IMR-90 (cell line): Measurements from ENCODE around the gene CAPN7. TPM values are rescaled to one million over a fixed set of nuclear protein-coding genes. Genes with fewer than 3 reads are reported as not detected.

Experiments
- ATAC-seq: fragments of 200-7000 bp; cut with Tn5 transposase; 2 replicates; pipeline ENCODE4 v1.9.1; 2020; ENCODE audit warnings: low read depth, mild to moderate bottlenecking, moderate library complexity
- BruUV-seq: library from RNA; stranded (reverse); fragments of 400-500 nt; replicated peaks from 2 replicates; lab custom pipeline; 2021; lab: Mats Ljungman, UMichigan
- CTCF ChIA-PET: fragments of 300-600 bp; formaldehyde crosslinking; extraction: SDS; loops from one replicate; lab custom pipeline; 2021; ENCODE audit warnings: antibody characterized with exemption; lab: Yijun Ruan, JAX
- POLR2A ChIA-PET: fragments of 300-600 bp; sonication (Branson Sonifier 250); formaldehyde crosslinking; loops from one replicate; lab custom pipeline; 2022; ENCODE audit warnings: antibody characterized with exemption; ENCODE audit not compliant: unreplicated experiment; lab: Charles Lee
- DNase-seq: peaks from one replicate; pipeline ENCODE4 v3.0.0; 2013
- H2AFZ ChIP-seq: replicated peaks from 2 replicates; pipeline ENCODE3; 2013; ENCODE audit warnings: low read length, mild to moderate bottlenecking; ENCODE audit not compliant: poor library complexity
- H2AK5ac ChIP-seq: 2 replicates; pipeline ENCODE4 v1.6.1; 2013; ENCODE audit warnings: low read depth, low read length, inconsistent platforms
- H2AK9ac ChIP-seq: replicated peaks from 2 replicates; pipeline ENCODE3; 2013; ENCODE audit warnings: mild to moderate bottlenecking, low read depth, low read length, moderate library complexity; ENCODE audit not compliant: poor library complexity
- H2BK120ac ChIP-seq: 2 replicates; pipeline ENCODE4 v1.6.1; 2013; ENCODE audit warnings: low read depth, low read length, inconsistent platforms
- H2BK15ac ChIP-seq: 3 replicates; pipeline ENCODE4 v1.6.1; 2013; ENCODE audit warnings: low read depth, low read length, inconsistent platforms
- H2BK20ac ChIP-seq: 2 replicates; pipeline ENCODE4 v1.6.1; 2013; ENCODE audit warnings: low read depth, mild to moderate bottlenecking, inconsistent platforms, low read length, moderate library complexity
- H2BK5ac ChIP-seq: 2 replicates; pipeline ENCODE4 v1.6.1; 2013; ENCODE audit warnings: mild to moderate bottlenecking, low read depth, low read length, inconsistent platforms; ENCODE audit not compliant: poor library complexity, severe bottlenecking
- H3K14ac ChIP-seq: replicated peaks from 2 replicates; pipeline ENCODE4 v1.6.1; 2013; ENCODE audit warnings: low read depth, low read length, inconsistent platforms
- H3K18ac ChIP-seq: 2 replicates; pipeline ENCODE4 v1.6.1; 2013; ENCODE audit warnings: low read depth, low read length, control low read depth
- H3K23ac ChIP-seq: 2 replicates; pipeline ENCODE4 v1.6.1; 2013; ENCODE audit warnings: low read depth, low read length, inconsistent platforms
- H3K27ac ChIP-seq: 2 replicates; pipeline ENCODE4 v1.5.1; 2013; ENCODE audit warnings: mild to moderate bottlenecking, control low read depth, low read length; ENCODE audit not compliant: insufficient read depth
- H3K27me3 ChIP-seq: 2 replicates; pipeline ENCODE4 v1.6.1; 2013; ENCODE audit warnings: low read length; ENCODE audit not compliant: control insufficient read depth, insufficient read depth
- H3K36me3 ChIP-seq: 2 replicates; pipeline ENCODE4 v1.6.1; 2013; ENCODE audit warnings: low read length, mixed read lengths; ENCODE audit not compliant: control insufficient read depth, insufficient read depth
- H3K4ac ChIP-seq: 2 replicates; pipeline ENCODE4 v1.6.1; 2013; ENCODE audit warnings: low read depth, low read length, inconsistent platforms
- H3K4me1 ChIP-seq: 2 replicates; pipeline ENCODE4 v1.6.1; 2013; ENCODE audit warnings: low read length, mixed read lengths; ENCODE audit not compliant: control insufficient read depth, insufficient read depth
- H3K4me2 ChIP-seq: 2 replicates; pipeline ENCODE4 v1.6.1; 2013; ENCODE audit warnings: low read depth, mild to moderate bottlenecking, control low read depth, low read length, moderate library complexity
- H3K4me3 ChIP-seq: 2 replicates; pipeline ENCODE4 v1.5.1; 2013; ENCODE audit warnings: low read depth, mild to moderate bottlenecking, control low read depth, low read length, moderate library complexity; ENCODE audit not compliant: insufficient read depth
- H3K56ac ChIP-seq: 2 replicates; pipeline ENCODE4 v1.6.1; 2013; ENCODE audit warnings: low read length, inconsistent platforms; ENCODE audit not compliant: insufficient read depth; ENCODE audit errors: extremely low read depth
- H3K79me1 ChIP-seq, 2 experiments: 2 replicates each; pipeline ENCODE4 v1.6.1; 2013; ENCODE audit warnings: low read length in 2 of 2, inconsistent platforms in 1 of 2, low read depth in 1 of 2
- H3K9ac ChIP-seq: 2 replicates; pipeline ENCODE4 v1.6.1; 2013; ENCODE audit warnings: low read depth, low read length, control low read depth
- H3K9me1 ChIP-seq: 2 replicates; pipeline ENCODE4 v1.6.1; 2013; ENCODE audit warnings: low read length, inconsistent platforms; ENCODE audit not compliant: insufficient read depth
- H3K9me3 ChIP-seq: 2 replicates; pipeline ENCODE4 v1.6.1; 2013; ENCODE audit warnings: low read length; ENCODE audit not compliant: control insufficient read depth, insufficient read depth
- H4K20me1 ChIP-seq: 2 replicates; pipeline ENCODE4 v1.6.1; 2013; ENCODE audit warnings: low read length, inconsistent platforms; ENCODE audit not compliant: insufficient read depth
- H4K5ac ChIP-seq: 2 replicates; pipeline ENCODE4 v1.6.1; 2013; ENCODE audit warnings: mild to moderate bottlenecking, low read depth, low read length, control low read depth
- H4K8ac ChIP-seq, 2 experiments: 2 replicates each; pipeline ENCODE4 v1.6.1; 2013; ENCODE audit warnings: low read depth in 2 of 2, low read length in 2 of 2, control low read depth in 1 of 2, inconsistent platforms in 1 of 2
- H4K91ac ChIP-seq: 2 replicates; pipeline ENCODE4 v1.6.1; 2013; ENCODE audit warnings: low read depth, low read length, inconsistent platforms; ENCODE audit not compliant: insufficient read depth
- MAFK ChIP-seq: IDR thresholded peaks from 2 replicates; pipeline ENCODE4 v1.6.1; 2012; ENCODE audit warnings: low read depth, low read length, improper control_type of control experiment
- WGBS, 2 experiments: methylation state at CpG; one replicate each; pipeline versions ENCODE4 v1.1.5 to v1.1.7; 2013; ENCODE audit warnings: missing lambda C conversion rate in 2 of 2; ENCODE audit not compliant: insufficient read length in 1 of 2; ENCODE audit errors: extremely low coverage in 2 of 2; 5-methylcytosine and 5-hydroxymethylcytosine counted together
- dilution Hi-C: fragments of 300-500 bp; cut with HindIII; formaldehyde crosslinking; loops from one replicate; pipeline ENCODE4 v1.14.3; 2018; ENCODE audit warnings: low sequenced_read_pairs; ENCODE audit not compliant: unreplicated experiment
- in situ Hi-C: fragments of 300-500 bp; cut with MboI; formaldehyde crosslinking; loops from 3 replicates; pipeline ENCODE4 v1.14.3; 2019; ENCODE audit warnings: low sequenced_read_pairs, inconsistent platforms, mixed read lengths
- intact Hi-C: fragments of 100-400 bp; cut with micrococcal nuclease; formaldehyde crosslinking; loops from 2 replicates; pipeline ENCODE4 v1.10.0; 2022
- polyA plus RNA-seq, 3 experiments: library from polyadenylated mRNA; depleted of rRNA; stranded (reverse); fragments of >200 nt; gene quantifications; 2 replicates each; pipeline ENCODE4 v1.2.3, GENCODE V29; 2012; ENCODE audit warnings: low replicate concordance in 1 of 3
- total RNA-seq: library from RNA; depleted of rRNA; stranded (reverse); fragments of >200 nt; gene quantifications from 2 replicates; pipeline ENCODE4 v1.2.3, GENCODE V29; 2012

The CAPN7 gene
- total and polyA plus RNA-seq, 2 of the 4 experiments (the other 2 are of a cell fraction) = 14.5 to 21.3 TPM

- no peak for TF ChIP-seq MAFK
- H3K4me3 ChIP-seq = no peak overlapping the region
- no peaks in the 10 kb centered on the region for H3K9me3 ChIP-seq
- H3K4me2 ChIP-seq = no peak overlapping the region
- no peak overlapping the region for H2AK9ac ChIP-seq
- H2BK20ac ChIP-seq = no peak overlapping the region
- no peak overlapping the region for H3K4ac ChIP-seq
- DNase-seq (no peak), ATAC-seq (no peak)
- H3K79me1 ChIP-seq = peaks cover 0 to 3% of the 10 kb centered on the region in 2 experiments; a peak in 1 of 4 replicates
- H4K5ac ChIP-seq = no peak overlapping the region
- in situ Hi-C loops (no loop called here), intact Hi-C loops (no loop called here), dilution Hi-C loops (no loop called here)
- CTCF ChIA-PET = interaction anchor here (1.4 kb wide), 1 partner anchor 44 kb away, joined by 3 read pairs; the partner anchor contains the start of gene SH3BP5
- H2BK120ac ChIP-seq = no peak overlapping the region
- no peak overlapping the region for H3K56ac ChIP-seq
- H4K91ac ChIP-seq = no peak overlapping the region
- no CpG with 5 or more reads among the region's 10 CpGs for WGBS, 2 experiments
- H3K14ac ChIP-seq = no peak overlapping the region
- H2AFZ ChIP-seq = no peak overlapping the region
- H3K27ac ChIP-seq = no peak overlapping the region
- no peak overlapping the region for H3K9ac ChIP-seq
- POLR2A ChIA-PET = no interaction called here
- no peaks in the 10 kb centered on the region for H4K20me1 ChIP-seq
- peaks cover 9% of the 10 kb centered on the region for H3K4me1 ChIP-seq
- H3K23ac ChIP-seq = no peak overlapping the region
- H2AK5ac ChIP-seq = no peak overlapping the region
- no peak overlapping the region for H2BK5ac ChIP-seq
- no peaks in the 10 kb centered on the region for H3K36me3 ChIP-seq
- no peaks in the 10 kb centered on the region for H3K9me1 ChIP-seq
- no TSS peak for BruUV-seq
- H3K18ac ChIP-seq = no peak overlapping the region
- no peak overlapping the region for H4K8ac ChIP-seq
- no peak overlapping the region for H2BK15ac ChIP-seq
- H3K27me3 ChIP-seq = no peaks in the 10 kb centered on the region
Observed at GRCh38 chr3:15288331-15289035, 82.4 kb downstream of the CAPN7 start.
